PFSK-1 (cell line): ENCODE measurements around the gene SHOC1.

ENCODE experiments used
- FOXP2 ChIP-seq: optimal IDR thresholded peaks from 2 replicates; pipeline ENCODE3; 2011; ENCODE audit warnings: borderline replicate concordance, control low read depth, inconsistent platforms; ENCODE audit not compliant: insufficient read depth; ENCODE audit errors: extremely low read length, extremely low read depth
- POLR2AphosphoS5 ChIP-seq: IDR thresholded peaks from 2 replicates; pipeline ENCODE4 v1.6.1; 2012; ENCODE audit warnings: low read depth, mild to moderate bottlenecking, control low read depth, low read length, moderate library complexity
- REST ChIP-seq, 2 experiments: IDR thresholded peaks; 2 replicates each; pipeline versions ENCODE4 v1.6.1 to v1.8.0; 2011 to 2012; ENCODE audit warnings: low read depth in 2 of 2, low read length in 2 of 2, control low read depth in 1 of 2, inconsistent platforms in 1 of 2, mild to moderate bottlenecking in 1 of 2, moderate library complexity in 1 of 2; ENCODE audit not compliant: insufficient read depth in 1 of 2
- TAF1 ChIP-seq: IDR thresholded peaks from 2 replicates; pipeline ENCODE4 v1.6.1; 2012; ENCODE audit warnings: low read length, control low read depth, borderline replicate concordance; ENCODE audit not compliant: insufficient read depth

- TF ChIP-seq POLR2AphosphoS5: no peak
- TF ChIP-seq TAF1: no peak
- TF ChIP-seq REST (IDR thresholded peaks at IDR 0.05; ENCODE audit: insufficient read depth in 1 of 2, low read depth in 2 of 2, low read length in 2 of 2): no peak
- no peak for TF ChIP-seq FOXP2
Measured at GRCh38 chr9:111839387-111839786, 44.6 kb upstream of the SHOC1 start.
